Stimulated activated CD4-positive, alpha-beta T cell treated with anti-CD3 and anti-CD28 coated beads, Interleukin-1b, Interleukin-23, amount 100 ng/mL, for 4 hours (primary cell): ENCODE measurements around the gene HELZ.
"Not testable (repeated sequence)": the region's sequence is repeated elsewhere in the genome, so short reads cannot be mapped to it uniquely, and the experiment has no call there.

Experiments
- DNase-seq, 2 donors: peaks; one replicate each; pipeline ENCODE4 v3.0.0-alpha.2; 2020; ENCODE audit warnings: low read depth in 2 of 2

Gene HELZ

DNA sequence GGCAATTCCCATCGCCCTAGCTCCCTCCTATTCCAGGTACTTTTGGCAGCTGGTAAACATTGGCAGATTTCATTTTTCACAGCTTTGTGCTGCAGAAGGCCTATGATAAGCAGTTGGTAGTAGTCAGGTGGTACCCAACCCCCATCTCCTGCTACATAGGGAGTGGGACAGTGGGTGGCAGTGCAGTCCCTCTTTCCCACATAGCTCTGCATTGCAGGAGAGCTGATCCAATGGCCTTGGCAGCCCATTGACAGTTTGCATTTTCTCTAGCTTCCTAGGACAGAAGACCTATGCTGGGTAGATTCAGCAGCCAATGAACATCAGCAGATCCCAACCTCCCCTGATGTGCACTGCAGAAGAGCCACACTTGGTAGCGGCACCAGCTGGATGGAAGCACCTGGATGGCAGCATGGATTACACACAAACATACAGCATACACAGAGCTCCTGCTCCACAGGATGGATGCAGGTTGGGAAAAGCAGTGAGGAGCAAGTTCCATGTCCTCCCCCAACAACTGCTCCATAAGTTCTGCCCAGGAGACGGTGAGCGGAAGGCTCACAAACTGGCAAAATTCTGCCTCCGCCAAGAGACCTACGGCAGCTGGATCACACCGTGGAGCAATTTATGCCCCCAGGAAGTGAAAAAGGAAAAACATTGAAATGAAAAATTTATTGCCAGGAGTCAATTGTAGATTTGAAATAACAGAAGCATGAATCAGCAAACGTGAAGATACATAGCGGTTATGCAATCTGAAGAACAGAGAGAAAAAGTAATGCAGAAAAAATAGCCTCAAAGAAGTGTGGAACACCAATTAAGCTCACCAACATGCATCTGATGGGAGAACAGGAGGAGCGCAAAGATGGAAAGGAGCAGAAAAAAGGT, 105.0 kb downstream of the HELZ start:
- DNase-seq, result no peak

DNA sequence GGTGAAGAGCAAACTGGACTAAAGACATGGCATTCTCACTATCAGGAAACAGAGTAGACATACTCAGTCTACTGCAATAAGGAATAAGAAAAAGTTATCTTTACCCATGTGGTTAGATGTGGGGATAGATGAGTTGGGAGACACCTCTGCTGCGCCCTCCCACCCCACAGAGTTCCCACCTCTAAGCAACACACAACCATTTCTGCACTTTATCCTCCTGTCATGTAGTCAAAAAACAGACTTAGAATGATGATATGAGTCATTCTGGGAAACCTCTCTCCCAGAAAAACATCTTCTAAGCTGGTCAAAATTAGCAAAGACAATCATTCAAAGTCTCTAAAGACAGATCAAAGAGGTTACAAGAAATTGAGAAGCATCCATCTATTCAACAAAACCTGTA, 105.7 kb downstream of the HELZ start:
- DNase-seq, result no peak

DNA sequence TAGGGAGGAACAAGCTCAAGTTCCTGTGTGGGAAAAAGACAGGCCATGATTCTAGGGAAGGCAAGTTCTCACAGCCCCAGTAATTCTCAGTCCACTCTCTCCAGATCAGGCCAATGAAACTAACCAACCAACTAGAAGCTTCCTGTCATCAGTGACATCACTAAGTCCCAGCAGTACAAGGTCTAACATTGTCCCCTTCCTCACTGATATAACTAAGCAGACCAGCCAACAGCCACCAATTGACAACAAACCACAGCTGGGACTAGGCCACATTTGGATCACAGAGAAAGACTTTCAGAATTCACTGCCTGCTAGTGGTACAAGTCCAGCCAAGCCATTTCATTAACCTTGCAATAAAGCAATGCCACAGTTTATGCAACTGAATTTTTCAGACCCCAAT, 106.6 kb downstream of the HELZ start:
- DNase-seq, result no peak

DNA sequence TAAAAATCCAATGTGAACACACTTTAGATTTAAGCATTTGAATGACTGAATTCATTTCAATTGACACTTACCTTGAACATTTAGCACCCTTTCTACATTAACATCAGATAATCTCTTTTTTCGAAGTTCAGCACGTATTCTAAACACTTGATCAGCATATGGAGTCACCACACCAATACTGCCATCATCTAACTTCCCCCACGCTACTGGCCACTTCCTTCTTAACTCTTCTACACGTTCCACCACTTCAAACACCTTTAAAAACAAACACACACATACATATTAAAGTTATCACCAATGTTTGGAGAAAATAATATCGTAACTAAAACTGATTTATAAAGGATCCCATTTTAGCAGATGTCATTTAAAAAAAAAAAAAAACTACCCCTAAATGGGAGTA, 107.1 kb downstream of the HELZ start:
- DNase-seq, result no peak

DNA sequence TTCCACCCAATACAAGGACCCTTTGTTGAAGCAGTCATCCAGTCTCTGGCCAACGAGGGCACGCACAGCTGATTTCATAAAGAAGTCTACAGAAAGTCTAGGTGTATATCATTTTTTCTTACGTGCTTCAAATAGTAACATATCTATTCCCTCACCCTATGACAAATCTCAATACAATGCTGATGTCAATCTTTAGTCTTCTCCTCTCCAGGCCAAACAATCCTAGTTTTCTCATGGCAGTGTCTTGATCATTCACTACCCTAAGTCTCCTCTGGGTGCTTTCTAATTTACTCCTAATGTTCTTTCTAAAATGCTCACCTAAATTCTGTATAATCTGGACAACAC, 108.0 kb downstream of the HELZ start:
- no peak for DNase-seq

DNA sequence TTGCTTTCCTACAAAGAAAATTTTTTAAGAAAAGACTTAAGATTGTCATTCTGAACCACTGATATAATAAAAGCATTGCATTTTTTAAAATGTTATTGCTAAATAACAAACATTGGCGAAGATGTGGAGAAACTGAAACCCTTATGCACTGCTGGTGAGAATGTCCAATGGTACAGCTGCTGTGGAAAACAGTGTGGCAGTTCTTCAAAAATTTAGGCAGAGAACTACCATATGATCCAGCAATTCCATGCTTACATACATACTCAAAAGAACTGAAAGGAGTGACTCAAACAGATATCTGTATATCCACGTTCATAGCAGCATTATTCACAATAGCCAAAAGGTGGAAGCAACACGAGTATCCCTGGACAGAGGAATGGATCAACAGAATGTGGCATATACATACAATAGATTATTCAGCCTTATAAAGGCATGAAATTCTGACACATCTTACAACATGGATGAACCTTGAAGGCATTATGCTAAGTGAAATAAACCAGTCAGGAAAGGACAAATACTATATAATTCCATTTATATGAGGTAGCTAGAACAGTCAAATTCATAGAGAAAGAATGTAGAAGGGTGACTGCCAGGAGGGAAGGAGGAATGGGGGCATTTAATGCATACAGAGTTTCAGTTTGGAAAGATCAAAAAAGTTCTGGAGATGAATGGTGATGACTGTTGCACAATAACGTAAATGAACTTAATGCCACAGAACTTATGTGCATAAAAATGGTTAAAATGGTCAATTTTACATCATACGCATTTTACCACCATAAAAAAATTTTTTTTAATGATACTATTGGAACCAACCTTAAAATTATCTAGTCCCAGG, 108.6 kb downstream of the HELZ start:
- no peak for DNase-seq

DNA sequence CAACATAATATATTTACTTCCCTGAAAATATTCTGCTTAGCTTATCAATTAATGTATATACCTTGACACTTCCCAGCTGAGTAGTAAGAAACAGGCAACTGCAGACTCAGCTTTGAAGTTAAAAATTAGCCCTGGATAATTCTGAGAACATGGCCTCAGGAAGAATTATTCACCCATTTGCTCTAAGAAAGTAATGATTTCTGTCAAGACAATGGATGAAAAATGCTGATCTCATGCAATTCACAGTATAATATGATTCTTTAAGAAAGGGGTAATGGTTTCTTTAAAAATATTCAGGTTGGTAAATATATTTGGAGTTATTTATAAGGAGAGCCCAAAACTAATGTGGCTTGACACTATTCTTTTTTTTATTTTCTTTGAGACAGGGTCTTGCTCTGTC, 111.8 kb downstream of the HELZ start:
- DNase-seq, result no peak

DNA sequence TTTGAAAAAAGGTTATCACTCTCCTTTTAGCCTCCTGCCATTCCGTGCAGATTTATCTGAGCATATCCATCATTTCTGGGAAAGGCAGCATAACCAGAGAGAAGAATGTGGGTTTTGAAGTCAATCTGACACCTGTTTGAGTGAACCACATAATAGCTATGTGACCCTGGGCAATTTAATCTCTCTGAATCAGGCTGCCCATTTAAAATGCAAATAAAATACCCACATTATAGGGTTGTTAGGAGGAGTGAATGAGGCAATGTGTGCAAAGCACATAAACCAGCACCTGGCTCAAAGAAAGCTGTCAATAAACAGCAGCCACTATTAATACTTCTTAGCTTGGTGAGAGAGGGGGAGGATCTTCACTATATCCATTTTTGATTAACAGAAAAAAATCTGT, 112.6 kb downstream of the HELZ start:
- DNase-seq, result no peak

DNA sequence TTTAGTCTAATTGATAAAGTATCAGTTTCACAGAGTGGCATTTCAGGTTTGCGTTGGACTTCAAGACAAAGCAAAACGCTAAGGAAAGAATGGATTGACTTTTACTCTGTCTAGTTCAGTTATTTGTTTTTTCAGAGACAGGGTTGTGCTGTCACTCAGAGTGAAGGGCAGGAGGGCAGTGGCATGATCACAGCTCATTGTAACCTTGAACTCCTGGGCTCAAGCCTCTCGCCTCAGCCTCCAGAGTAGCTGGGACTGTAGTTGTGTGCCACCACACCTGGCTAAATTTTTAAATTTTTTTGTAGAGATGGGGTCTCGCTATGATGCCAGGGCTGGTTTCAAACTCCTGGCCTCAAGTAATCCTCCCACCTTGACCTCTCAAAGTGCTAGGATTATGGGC, 114.2 kb downstream of the HELZ start:
- no peak for DNase-seq

DNA sequence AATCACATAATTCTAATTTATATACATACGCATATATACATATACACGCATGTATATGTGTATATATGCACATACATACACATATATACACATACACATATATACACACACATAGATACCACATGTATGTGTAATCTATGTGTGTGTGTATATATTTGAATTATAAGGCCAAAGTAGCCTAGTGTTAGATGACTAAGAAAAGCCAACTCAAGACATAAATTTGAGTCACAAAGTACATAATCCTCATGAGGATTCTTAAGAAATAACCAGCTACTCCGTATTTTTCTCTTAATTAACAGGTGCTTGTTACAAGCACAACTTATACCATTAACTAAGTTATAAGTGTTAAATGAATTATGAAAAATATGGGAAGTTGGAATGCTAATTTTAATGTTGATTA, 115.7 kb downstream of the HELZ start:
- no peak for DNase-seq

DNA sequence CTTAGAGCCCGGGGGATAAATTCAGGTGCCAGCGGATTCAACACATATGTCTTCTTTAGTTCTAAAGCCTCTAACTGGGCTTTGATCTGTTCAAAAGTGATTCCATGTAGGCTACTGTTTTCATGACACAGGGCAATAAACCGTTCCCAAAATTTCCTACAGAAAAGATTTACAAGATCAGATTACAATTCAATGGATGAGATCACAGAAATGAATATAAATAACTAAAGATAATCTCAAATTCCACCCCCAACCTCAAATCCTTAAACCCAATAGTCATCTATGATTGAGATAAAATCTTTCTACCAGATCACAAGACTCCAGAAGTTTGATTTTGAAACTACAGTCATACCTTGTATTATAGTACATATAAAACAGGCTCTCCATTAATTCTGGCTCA, 116.3 kb downstream of the HELZ start:
- no peak for DNase-seq

DNA sequence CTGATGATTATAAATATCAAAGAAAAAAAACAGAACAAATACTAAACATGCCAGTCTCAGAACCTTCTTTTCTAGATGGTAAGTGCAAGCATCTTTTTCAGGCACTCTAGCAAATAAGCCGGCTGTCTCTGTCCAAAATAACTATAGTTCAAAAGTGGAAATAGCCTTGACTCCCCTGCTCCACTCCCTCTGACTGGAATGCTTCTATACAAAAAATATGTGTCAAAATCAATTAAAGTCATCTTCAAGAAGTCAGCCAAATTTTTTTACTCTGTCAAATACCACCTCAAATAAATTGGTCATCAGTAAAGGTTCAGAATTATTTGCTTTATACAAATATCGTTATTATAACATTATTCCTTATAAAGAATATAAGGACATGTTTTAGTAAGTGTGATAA, 117.1 kb downstream of the HELZ start:
- DNase-seq, result no peak

DNA sequence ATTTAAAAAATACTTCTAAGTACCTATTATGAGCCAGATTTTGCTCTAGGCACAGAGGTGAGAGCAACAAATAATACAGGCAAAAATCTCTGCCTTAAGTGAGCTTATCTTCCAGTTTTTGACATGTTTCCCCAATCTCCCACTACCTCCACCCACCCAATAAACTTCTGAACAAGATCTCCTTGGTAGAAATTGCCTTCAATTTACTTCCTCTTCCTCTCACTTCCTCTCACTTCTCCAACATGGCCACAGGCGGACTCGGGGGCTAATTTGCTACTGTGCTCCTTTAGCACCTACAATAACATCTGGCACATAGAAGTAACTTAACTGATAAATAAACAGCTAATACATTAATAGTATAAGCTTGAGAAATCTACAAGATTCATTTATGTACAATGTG, 118.0 kb downstream of the HELZ start:
- no peak for DNase-seq

DNA sequence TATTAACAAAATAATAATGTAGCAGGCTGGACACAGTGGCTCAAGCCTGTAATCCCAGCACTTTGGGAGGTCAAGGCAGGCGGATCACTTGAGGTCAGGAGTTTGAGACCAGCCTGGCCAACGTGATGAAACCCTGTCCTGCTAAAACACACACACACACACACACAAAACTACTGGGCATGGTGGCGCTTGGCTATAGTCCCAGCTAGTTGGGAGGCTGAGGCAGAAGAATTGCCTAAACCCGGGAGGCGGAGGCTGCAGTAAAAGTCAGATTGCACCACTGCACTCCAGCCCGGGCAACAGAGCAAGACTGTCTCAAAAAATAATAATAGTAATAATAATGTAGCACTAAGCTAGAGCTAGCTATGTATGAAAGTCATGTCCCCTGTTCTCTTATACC, 118.5 kb downstream of the HELZ start:
- not testable (repeated sequence) for DNase-seq

DNA sequence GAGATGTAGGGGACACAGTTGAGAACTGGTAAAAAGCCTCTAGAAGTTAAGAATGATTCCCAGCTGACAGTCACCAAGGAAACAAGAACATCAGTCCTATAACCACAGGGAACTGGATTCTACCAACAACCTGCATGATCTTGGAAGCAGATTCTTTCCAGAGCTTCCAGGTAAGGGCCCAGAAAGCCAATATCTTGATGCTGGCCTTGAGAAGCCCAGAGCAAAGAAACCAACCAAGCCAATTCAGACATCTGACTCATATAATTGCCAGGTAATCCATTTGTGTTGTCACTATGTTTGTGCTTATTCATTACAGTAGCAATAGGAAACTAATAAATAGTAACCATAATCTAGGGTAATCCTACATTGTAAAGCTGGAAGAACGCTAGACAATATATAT, 119.1 kb downstream of the HELZ start:
- no peak for DNase-seq

DNA sequence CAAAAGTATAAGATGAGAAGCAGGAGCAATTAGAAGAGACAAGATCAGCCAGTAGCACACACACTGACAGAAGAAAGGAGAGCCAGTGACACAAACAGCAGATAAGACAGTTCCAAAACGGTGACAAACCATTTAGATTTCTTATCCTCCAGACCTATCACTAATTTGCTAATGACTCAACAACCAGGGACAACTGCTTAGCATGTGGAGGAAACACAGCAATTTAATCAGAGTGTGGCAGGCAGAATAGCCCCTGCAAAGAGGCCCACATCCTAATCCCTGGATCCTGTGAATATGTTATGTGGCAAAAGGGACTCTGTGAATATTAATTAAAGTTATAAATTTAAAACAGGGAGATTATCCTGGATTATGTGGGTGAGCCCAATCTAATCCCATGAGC, 119.6 kb downstream of the HELZ start:
- DNase-seq, result no peak

DNA sequence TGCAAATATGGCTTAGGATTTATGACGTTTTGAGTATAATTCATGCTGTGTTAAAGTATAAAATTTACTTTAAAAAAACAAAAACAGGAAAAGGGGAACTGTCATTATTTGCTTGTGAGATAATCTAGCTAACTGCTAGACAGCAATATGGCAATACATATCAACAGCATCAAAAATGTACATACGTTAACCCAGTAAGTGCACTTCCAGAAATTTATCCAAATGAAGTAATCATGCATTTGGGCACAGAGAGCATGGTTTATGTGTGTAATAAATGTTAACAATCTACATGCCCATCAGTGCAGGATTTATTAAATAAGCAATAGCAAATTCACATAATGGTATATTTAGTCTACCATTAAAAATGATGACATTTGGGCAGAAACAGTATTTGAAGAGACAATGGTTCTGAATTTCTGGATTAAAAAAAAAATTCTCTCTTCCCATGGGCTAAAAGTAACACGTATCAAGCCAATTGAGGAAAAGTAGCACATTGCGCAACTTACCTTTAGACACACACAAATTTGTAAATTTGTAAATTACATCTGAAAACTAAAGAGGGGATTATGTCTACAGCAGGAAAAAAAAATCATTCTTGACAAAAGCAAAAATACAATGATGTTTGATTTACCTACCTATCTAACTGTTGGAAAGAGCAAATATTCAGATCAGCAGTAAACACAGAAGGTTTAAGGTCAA, 120.4 kb downstream of the HELZ start:
- DNase-seq, result no peak

DNA sequence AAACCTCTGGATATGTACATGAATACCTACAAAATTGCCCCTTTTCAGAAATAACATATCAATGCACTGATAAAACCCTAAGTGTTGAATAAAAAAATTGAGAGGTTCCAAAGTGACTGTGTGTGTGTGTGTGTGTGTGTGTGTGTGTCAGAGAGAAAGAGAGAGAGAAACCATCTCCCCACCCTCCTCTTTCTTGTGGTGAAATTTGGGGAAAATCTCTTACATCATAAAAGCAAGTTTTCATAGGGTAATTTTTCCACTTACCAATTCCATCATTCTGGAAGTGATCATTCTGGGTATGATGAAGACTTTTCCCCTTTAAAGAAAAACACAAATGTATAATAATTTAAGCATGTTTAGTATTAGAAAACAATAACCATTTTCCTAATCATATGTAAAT, 121.3 kb downstream of the HELZ start:
- no peak for DNase-seq

DNA sequence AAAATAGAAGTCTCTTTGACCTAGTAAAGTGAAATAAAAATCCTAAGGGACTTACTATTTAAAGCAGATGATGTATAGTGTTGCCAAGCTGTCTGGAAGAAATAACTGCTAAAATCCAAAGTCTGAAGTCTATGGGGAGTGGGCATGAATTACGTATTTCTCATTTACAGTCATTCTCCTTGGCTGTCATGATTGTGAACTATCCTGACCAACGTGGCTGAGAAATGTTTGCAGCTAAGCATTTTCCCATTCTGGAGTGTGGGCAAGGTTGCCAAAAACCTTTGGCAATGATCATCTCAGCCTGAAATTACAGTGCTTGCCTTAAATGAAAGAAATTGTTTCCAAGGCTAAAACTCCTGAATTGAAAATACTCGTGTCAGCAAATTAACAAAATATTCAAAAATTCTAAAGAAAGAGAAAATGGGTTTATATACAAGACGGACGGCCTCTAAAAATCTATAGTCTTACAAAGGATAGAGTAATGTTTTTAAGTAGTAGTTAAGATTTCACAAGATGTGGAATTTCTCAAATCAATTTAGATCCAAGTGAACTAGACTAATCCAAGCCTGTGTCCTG, 123.6 kb downstream of the HELZ start:
- no peak for DNase-seq

DNA sequence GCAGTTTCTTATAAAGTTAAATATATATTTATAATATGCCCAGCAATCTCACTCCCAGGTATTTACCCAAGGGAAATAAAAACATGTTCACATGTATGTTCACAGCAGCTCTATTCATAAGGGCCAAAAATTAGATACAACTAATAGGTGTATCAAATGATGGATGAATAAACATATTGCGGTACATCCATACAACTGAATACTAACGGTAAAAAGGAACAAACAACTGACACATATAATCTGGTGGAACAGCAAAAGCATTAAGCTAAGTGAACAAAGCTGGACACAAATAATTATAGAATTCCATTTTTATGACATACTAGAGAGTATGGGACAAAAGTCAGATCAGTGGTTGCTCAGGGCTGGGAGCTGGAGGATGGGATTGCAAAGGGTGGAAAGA, 125.9 kb downstream of the HELZ start:
- no peak for DNase-seq

DNA sequence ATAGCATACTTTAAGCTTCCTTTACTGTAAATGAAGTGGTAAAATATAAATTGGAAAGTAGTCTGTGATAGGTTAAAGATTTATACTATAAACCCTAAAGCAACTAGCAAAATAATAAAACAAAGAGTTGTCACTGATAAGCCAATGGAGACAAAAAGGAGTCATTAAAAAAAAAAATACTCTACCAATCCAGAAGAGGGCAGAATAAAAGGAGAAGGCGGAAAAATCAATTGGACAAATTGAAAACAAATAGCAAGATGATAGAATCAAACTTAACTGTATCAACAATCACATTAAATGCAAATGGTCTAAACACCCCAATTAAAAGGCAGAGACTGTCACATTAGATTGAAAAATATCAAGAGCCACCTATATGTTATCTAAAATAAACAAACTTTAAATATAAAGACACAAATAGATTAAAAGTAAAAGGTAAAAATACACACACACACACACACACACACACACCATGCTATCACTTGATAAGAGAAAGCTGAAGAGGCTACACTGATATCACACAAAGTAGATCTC, 128.9 kb downstream of the HELZ start:
- no peak for DNase-seq

DNA sequence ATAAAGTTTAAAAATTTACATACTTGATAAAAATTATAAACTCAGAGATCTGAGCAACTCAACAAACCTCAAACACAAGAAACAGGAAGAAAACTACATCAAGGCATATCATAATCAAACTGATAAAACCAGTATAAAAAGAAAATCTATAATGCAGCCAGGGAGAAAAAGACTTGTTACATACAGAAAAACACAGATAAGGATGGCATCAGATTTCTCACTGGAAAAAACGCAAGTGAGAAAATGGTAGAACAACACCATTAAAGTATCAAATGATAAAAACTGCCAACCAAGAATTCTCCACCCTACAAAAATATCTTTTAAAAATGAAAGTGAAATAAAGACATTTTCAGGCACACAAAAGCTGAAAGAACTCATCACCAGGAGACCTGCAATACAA, 129.6 kb downstream of the HELZ start:
- DNase-seq, result no peak
